Measurements from ENCODE around the gene NAV2. TPM values are rescaled to one million over a fixed set of nuclear protein-coding genes. Genes with fewer than 3 reads are reported as not detected.

The NAV2 gene
- total RNA-seq, 1 donor from 2014 or later = 9.6 TPM

DNA sequence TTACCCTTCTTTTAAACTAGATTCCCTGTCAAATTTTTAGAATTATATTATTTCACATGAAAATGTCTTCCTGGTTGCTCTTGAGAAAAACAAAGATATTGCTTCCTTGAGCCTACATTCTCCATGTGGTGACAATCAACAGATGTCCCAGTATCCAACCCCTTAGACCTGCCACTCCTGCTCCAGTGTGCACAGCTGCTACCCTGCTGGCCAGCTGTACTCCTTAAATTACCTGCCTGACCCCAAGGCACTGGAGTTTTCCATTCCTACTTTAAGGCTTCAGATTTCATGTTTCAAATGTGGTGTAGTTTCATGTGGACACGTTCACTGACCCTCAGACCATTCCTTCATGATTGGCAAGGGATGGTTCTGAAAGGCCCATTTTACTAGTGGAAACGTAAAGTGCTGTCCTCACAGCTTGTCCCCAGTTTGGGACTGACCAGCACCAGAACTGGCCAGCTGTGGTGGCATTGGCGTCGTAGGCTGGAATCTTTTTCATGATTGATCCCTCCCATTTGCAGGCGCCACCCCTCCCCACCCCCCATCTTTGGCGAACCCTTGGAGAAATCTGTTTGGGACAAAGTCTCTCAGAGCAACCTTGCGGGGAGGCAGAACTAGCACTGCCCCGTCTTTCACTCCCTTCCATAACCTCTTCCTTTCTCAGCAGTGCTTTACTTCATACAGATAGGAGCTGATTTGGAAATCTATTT, 324.1 kb downstream of the NAV2 start:
- Histone ChIP-seq H3K36me3 (no peaks in the 10 kb centered on the region), H3K4me2 (no peak overlapping the region), H3K27ac (no peak overlapping the region), H4K20me1 (ENCODE audit: low read depth) (peaks cover 38% of the 10 kb centered on the region), H3K4me1 (peaks cover 10% of the 10 kb centered on the region), H3K4me3 (no peak overlapping the region), H3K9ac (no peak overlapping the region), H3K27me3 (no peaks in the 10 kb centered on the region), H3F3A (ENCODE audit: low read depth) (peaks cover 1% of the 10 kb centered on the region), H3K79me2 (ENCODE audit: low read depth) (peaks cover 18% of the 10 kb centered on the region), H3K9me3 (ENCODE audit: low read depth) (no peaks in the 10 kb centered on the region), H2AFZ (replicated peaks) (no peak overlapping the region)
- no peak overlapping the region for H3K4me3 Mint-ChIP-seq
- no peak for DNase-seq (ENCODE audit: low spot score)
- H3K27ac Mint-ChIP-seq = peak overlapping the region; percentile 30
- H3K36me3 Mint-ChIP-seq = peaks cover 28% of the 10 kb centered on the region
- peaks cover 8% of the 10 kb centered on the region for H3K27me3 Mint-ChIP-seq (ENCODE audit: insufficient read depth, low read depth)
- TF ChIP-seq EZH2 (IDR thresholded peaks at IDR 0.05) (no peak), EZH2phosphoT487 (IDR thresholded peaks at IDR 0.05) (no peak)
- TF ChIP-seq, protein P1, sequence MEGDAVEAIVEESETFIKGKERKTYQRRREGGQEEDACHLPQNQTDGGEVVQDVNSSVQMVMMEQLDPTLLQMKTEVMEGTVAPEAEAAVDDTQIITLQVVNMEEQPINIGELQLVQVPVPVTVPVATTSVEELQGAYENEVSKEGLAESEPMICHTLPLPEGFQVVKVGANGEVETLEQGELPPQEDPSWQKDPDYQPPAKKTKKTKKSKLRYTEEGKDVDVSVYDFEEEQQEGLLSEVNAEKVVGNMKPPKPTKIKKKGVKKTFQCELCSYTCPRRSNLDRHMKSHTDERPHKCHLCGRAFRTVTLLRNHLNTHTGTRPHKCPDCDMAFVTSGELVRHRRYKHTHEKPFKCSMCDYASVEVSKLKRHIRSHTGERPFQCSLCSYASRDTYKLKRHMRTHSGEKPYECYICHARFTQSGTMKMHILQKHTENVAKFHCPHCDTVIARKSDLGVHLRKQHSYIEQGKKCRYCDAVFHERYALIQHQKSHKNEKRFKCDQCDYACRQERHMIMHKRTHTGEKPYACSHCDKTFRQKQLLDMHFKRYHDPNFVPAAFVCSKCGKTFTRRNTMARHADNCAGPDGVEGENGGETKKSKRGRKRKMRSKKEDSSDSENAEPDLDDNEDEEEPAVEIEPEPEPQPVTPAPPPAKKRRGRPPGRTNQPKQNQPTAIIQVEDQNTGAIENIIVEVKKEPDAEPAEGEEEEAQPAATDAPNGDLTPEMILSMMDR (IDR thresholded peaks at IDR 0.05) = no peak
- no peaks in the 10 kb centered on the region for H3K9me3 Mint-ChIP-seq
- peaks cover 53% of the 10 kb centered on the region for H3K4me1 Mint-ChIP-seq

DNA sequence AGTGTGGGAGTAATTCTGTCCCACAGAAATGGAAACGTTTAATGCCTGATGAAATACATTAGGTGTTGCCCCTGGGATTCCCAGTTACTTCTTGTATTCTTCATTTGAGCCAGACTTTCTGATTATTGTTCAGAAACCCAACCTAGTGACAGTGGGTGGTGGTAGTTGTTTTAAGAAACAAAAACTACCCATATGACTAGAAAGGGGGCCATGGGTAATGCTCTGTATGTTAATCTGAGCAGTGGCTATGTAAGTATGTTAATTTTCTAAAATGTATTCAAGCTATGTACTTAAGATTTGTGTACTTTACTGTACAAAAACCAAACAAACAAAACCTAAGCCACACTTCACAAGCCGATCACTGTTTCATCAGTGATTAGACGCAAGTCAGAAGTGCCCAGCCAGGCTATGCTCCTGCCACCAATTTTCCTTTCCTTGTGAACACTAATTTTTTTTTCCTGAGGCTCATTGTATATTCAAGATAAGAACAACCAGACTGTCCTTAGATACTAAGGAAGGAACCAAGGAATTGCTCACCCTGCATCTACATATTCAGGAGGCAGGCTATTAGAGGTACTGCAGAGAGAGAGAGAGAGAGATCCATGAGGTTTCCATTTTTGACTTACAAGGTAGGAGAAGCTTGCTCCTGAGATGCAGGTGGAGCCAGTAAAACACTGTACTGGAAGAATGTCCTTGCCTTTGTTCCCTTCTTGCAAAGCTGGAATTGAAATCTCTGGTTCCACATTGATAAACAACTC, 324.9 kb downstream of the NAV2 start:
- H3F3A ChIP-seq (ENCODE audit: low read depth) = peaks cover 7% of the 10 kb centered on the region
- no peak overlapping the region for H2AFZ ChIP-seq (replicated peaks)
- H3K27ac ChIP-seq = no peak overlapping the region
- Mint-ChIP-seq H3K27me3 (ENCODE audit: insufficient read depth, low read depth) (peaks cover 8% of the 10 kb centered on the region), H3K36me3 (peaks cover 28% of the 10 kb centered on the region), H3K27ac (no peak overlapping the region), H3K4me3 (no peak overlapping the region), H3K9me3 (no peaks in the 10 kb centered on the region), H3K4me1 (peaks cover 53% of the 10 kb centered on the region)
- H3K4me1 ChIP-seq = peaks cover 9% of the 10 kb centered on the region
- no peak overlapping the region for H3K4me3 ChIP-seq
- no peaks in the 10 kb centered on the region for H3K27me3 ChIP-seq
- H3K9me3 ChIP-seq (ENCODE audit: low read depth) = no peaks in the 10 kb centered on the region
- TF ChIP-seq EZH2 (IDR thresholded peaks at IDR 0.05) (no peak), EZH2phosphoT487 (IDR thresholded peaks at IDR 0.05) (no peak)
- TF ChIP-seq, protein P1 (IDR thresholded peaks at IDR 0.05) = no peak
- H3K9ac ChIP-seq = no peak overlapping the region
- H3K4me2 ChIP-seq = no peak overlapping the region
- no peaks in the 10 kb centered on the region for H3K36me3 ChIP-seq
- H3K79me2 ChIP-seq (ENCODE audit: low read depth) = peaks cover 10% of the 10 kb centered on the region
- H4K20me1 ChIP-seq (ENCODE audit: low read depth) = peaks cover 38% of the 10 kb centered on the region
- DNase-seq (ENCODE audit: low spot score) = no peak

DNA sequence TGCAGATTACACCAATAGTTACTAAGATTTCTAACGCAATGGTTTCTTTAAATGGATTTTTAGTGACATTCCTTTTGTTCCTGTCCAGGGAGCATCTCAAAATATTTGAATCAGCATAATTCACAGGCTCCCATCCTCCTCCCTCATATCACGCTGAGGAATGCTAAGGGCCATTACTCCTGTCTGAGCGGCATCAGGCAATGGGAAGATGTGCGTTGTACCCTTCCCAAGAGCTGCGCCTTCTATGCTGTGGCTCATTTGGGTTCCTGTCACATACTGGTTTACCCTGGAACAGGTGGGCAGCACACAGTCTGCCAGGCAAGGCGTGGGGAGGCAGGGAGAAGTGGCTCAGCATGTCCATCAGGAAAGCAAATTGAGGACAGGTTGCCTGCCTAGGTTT, 325.8 kb downstream of the NAV2 start:
- H3F3A ChIP-seq (ENCODE audit: low read depth) = peaks cover 13% of the 10 kb centered on the region
- Mint-ChIP-seq H3K9me3 (no peaks in the 10 kb centered on the region), H3K36me3 (peaks cover 30% of the 10 kb centered on the region), H3K4me3 (no peak overlapping the region), H3K27me3 (ENCODE audit: insufficient read depth, low read depth) (peaks cover 10% of the 10 kb centered on the region), H3K4me1 (peaks cover 54% of the 10 kb centered on the region), H3K27ac (no peak overlapping the region)
- peaks cover 18% of the 10 kb centered on the region for H3K4me1 ChIP-seq
- TF ChIP-seq EZH2 (IDR thresholded peaks at IDR 0.05) (no peak), EZH2phosphoT487 (IDR thresholded peaks at IDR 0.05) (no peak)
- TF ChIP-seq, protein P1 (IDR thresholded peaks at IDR 0.05) = no peak
- no peaks in the 10 kb centered on the region for H3K36me3 ChIP-seq
- no peaks in the 10 kb centered on the region for H3K27me3 ChIP-seq
- peaks cover 5% of the 10 kb centered on the region for H3K79me2 ChIP-seq (ENCODE audit: low read depth)
- no peaks in the 10 kb centered on the region for H3K9me3 ChIP-seq (ENCODE audit: low read depth)
- peaks cover 39% of the 10 kb centered on the region for H4K20me1 ChIP-seq (ENCODE audit: low read depth)
- no peak overlapping the region for H3K9ac ChIP-seq
- H3K4me3 ChIP-seq = no peak overlapping the region
- no peak overlapping the region for H3K4me2 ChIP-seq
- no peak overlapping the region for H3K27ac ChIP-seq
- no peak for DNase-seq (ENCODE audit: low spot score)
- no peak overlapping the region for H2AFZ ChIP-seq (replicated peaks)

Measured in neural progenitor cell (in vitro differentiated cells).